DMS 273 (cell line): ENCODE results near the gene PITX2.
A peak's percentile ranks its signal among the peaks of the same experiment; 100 is the strongest.

Experiments used
- DNase-seq: peaks from one replicate; lab custom pipeline; 2025; ENCODE audit not compliant: unreplicated experiment; lab: John Stamatoyannopoulos, UW

PITX2 gene

DNA sequence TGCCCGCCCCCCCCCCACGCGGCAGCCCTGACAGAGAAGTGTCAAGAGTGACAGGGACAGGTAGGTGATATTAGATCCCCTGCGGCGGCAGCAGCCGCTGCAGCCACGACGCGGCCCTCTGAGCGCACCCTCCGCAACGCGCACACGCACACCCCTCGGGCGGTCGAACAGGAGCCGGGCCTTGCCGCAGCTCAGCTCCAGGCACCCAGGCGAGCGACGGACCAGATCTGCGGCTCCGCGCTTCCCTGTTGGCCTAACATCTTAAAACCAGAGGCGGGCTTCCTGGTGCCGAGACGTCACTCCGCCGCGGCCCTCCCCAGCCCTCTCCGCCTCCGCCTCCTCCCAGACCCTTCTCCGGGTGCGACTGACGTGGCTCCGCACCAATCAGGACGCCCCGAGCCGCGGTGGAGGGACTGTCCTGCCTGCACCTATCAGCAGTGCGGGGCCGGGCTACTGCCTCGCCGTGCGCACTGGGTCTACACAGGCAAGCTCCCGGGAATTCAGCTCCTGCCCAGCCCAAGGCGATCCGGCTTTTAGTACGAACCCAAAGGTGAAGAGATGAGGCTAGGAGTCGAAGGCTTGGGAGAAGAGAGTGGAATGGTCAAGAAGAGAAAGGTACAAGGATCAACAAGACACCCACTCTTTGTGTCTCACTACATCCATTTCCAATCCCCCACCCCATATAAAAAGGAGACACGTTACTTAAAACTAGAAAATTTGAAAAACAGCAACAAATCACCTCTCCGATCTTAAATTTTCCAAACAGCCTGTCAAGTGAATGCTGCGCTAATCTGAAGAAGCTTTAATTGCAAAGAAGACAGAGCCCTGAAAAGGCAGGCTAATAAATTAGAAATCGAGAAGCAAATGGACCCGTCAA lies at the start of gene PITX2:
PITX2 (minus strand) TSS at position 237 of the 877 bp plus-strand sequence. CDS start 617 bp downstream, outside the sequence.
- peak; percentile 9 for DNase-seq

DNA sequence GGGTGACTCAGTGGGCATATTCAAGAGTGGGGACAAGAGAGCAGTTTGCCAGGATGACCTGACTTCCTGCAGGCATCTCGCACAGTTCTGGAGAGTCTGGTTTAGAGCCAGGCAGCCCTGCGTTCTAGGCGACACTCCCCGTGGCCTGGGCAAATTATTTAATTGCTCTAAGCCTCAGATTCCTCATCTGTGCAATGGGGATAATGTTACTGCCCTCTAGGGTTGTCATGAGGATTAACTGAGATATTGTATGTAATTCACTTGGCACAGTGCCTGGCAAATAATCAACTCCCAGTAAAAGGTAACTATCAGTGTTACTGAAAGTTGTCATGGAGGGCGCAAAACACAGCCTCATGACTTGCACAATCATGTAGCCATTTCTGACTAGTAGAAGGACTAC lies 48.8 kb upstream of the PITX2 start:
- DNase-seq: no peak

DNA sequence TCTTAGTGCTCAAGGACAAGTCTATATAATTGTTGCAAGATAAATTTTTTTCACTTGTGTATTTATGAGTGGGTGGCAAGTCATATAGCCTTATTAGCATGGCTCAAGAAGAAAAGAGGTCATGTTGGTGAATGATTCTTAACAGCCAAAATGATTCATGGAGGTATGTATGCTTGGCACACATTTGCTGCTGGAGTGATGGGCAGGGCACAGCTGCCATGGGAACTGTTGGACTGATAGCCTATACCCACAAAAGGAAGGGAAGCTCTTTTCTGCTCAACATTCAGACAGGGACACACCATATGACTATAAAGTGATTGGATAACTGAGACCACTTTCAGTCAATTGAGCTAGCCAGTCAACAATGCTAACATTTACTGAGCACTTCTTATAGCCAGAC lies 46.8 kb upstream of the PITX2 start:
- no peak for DNase-seq

DNA sequence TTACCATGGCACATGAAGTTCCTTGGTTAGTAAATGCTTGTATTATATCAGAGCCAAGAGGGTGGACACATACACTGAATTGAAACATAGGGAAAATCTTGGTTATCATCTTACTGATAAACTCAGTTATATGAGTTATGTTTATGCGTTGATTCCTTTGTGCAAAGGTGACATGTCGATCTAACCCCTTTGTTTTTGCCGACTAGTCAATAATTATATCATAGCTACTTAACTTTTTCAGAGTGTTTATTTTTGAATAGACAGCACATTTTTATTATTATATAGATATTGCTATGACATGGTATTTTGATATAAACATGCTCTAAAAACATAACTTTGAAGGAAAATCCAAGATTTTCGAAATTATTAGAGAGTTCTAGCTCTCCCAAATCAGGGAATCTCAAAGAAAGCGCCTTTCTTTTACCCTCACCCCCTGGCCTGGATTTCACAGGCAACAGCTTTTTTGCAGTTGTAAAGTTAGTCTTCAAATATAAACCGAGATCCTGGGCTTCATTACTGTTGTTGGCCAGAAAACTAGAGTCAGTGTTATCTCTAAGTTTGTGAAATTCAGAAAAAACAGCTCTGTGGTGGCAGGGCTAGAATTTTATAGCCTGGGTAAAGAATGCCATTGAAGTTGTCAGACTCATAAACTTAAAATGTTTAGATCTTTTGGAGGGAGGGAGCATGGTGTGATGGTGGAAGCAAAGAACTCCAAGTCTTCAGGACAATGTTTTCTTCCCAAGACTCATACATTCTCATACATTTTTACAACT lies 45.8 kb upstream of the PITX2 start:
- no peak for DNase-seq

DNA sequence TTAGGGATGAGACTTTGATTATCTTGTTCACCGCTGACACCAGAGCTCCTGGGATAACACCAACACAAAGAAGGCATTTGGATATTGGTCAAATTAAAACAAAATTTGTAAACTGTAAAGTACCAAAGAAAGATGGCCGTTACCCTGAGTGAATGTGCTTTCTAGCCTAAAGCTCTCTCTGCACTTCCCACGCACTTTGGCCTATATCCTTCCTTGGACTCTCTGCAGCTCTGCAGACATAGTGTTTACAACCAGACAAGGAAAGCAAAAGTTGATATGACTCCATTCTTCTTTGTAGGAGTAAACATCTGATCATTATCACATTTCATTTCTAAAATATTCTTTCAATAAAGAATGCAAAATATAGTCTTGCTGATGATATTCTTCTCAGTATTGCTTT lies 44.8 kb upstream of the PITX2 start:
- no peak for DNase-seq

DNA sequence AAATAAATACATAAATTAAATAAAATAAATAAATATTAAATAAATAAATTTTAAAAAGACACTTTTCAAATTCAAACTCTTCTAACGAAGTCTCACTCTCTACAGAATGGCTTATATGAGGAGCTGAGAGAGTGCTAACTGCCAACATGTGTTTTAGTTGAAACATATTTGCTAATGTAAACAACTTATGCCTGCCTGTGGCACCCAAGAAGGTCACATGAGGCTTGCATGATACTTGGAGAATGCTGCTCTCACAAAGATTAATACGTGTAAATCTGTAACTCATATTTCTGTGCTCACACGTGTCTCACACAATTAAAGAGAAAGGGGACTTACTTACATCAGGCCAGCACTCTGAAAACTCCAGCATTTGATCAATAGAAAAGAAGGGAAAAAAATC lies 43.2 kb upstream of the PITX2 start:
- no peak for DNase-seq

DNA sequence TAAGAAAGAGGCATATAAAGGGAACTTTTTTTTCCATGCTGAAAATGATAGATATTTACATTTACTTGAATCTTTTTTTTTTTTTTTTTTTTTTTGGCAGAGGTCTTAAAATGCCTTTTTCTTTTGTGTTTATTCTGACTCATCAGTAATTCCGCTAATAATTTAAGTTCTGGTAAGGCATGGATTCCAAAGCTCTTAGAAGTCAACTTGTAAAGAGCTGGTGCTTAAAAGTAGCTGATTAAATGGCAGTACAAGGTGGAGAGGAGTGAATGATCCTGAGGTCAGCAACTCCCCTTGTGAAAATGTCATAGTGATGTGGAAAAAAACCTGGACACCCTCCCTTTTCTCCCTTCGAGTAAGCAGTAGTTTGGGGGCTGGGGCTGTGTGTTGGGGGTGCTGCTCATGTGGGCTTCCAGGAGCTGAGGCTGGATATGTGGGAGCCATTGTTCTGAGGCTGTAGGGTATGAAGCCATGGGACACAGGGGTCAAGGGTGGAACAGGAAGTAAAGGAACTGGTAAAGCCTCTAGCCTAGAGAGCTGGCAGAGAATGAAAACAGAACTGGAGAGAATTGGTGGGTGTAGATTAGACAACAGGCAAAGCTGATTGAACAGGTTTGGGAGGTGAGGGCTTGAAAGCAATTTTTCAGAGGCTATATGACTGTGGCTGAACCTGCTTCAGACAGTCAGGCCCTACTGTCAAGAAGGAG lies 41.0 kb upstream of the PITX2 start:
- no peak for DNase-seq

DNA sequence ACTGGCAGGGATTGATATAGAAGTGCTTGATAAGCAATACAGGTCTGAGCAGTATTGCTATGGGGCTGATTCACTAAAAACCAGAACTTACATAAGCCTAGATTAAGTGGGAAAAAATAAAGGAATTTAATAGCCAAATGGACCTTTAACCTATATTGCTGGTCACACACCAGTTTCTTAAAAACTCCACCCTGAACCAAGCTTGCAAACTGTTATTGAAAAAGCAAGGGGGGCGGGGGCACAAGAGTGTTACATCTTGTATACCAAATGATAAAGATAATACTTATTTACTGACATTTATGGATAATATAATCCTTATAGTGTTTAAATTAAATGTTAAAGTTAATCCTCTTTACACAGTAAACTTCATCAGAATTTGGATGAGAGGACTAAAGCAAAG lies 40.3 kb upstream of the PITX2 start:
- no peak for DNase-seq

DNA sequence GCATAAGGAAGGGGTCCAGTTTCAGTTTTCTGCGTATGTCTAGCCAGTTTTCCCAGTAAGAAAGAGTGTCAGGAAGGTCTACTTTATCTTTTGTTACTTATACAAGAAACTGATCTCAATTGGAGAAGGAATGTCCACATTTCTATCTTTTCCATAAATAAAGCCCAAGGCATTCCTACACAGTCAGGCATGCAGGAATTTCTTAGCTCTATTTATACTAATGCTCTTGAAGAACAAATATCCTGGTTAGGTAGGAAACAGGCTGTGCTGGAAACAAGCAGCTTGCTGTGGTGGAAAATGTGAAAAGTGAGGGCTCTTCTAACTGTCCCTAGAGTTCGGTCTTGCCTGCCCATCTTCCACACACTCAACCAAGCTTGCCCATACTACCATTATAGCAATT lies 37.9 kb upstream of the PITX2 start:
- DNase-seq: no peak

DNA sequence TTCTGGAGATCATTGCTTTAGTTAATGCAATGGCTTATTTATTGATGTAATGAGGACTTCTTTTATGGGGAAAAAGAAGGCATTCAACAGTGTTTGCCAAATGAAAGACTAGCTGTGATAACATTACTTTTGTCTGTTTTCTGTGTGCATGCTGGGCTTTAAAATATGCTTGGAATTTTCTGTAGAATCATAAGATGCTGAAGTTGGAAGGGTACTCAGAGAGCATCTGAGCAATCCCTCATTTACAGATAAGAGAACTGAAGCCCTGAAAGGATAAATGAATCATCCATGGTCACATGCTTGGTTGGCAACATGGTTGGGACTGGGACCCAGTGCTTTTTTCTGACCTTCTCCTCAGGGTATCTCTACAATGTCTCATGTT lies 31.4 kb upstream of the PITX2 start:
- no peak for DNase-seq

DNA sequence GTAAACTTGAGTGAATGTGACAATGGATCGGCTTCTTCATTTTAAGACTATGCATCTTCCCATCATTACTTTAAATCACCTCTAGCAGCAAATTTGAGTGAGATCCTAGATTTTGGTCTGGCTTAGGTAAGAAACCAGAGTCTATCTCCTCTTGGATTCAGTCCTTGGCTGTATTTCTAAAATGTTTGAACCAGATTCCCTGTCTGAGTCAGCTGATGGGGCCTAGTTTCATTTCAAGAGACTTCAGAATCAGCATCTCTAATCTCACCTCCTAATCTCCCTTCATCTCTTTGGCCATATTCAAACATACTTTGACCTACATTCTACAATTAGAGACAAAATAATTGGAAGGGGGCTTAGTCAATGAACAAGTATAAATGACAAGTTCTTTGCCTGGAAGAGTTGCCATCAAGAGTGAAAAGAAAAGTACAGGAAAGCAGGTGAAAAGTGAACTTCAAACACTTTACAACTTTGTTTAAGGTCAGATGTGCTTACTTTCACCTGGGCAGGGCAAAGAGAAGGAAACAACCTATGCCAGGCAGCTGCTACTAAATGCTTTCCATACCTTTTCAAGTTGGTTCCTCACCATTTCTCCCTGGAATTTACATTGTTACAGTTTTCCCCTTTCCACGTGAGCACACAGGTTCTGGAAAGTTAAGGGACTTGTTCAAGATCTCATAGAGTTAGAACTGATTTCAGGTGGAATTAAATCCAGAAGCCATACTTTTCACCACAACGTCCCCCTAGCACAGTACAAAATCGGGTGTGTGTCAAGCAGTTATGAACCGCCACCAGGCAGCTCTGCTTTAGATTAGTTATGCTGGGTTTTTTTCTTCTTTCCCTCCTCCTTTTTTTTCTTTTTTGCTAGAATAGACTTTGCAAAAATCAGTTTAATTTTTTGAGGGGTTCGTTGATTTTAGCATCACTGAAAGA lies 30.7 kb upstream of the PITX2 start:
- no peak for DNase-seq

DNA sequence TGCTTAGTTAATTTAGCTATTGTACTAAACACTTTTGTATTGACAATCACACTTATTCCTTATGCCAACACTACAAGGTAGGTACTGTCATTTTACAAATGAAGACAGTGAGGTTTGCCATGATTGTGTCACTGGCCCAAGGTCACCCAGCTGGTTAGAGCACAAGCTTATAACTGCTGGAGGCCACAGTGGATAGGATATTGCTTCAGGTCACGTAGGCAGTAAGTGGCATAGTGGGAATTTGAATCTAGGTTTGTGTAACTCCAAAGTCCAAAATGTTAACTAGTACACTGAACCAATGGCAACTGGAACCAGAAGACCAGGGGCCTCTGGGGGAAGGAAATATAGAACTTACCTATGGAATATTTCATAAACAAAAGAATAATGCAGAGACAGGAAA lies 21.1 kb upstream of the PITX2 start:
- no peak for DNase-seq

DNA sequence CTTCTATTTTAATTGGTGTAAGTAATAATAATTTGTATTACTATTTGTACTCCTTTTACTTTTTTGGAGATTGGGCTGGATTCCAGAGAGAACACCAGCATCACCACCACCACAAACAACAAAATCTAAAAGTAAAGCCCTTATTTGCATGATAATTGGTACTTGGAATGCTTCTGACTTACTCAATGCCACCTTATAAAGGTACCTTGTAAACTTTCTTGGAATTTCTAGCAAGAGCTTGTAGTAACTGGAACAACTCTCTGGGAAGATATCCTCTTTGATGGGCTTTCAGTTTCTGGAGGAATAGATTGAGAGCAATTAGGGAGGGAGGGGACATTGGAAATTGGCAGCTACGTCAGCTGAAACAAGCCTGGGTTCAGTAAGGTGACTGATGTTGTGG lies 20.2 kb upstream of the PITX2 start:
- DNase-seq: no peak

DNA sequence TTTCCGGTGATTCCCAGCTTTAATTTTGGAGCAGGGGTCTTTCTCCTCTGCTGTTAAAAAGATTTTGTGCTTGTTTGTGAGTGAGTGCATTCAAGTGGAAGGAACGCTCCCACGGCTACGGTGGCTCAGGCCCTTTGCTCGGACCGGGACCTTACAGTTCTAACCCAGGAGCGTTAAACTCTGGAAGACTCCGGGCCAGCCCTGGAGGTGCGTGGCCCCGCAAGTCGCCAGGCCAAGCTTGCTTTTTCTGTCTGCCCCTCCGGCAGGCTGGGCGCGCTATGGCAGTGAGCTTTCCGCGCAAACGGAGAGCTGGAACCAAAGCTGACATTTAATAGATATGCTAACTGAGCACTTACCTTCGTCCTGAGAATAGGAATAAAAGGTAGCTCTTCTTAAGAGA lies 18.3 kb upstream of the PITX2 start:
- no peak for DNase-seq

DNA sequence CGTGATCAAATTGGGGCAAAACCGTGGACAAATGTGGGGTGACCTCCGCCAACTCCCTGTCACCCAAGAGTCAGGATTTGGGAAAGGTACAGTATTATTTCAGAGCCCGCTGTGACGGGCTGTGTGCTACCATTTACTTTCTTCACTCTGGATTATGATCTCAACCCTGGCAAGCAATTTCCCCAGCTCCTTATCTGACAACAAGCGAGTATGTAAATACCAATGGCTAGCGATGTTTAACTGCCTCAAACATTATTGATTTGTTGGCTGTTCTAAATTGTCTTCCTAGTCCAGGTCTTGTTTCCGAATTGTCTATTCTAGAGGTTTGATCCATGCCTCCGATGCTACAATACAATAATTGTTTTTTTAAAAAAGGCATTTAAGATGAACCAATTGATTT lies 17.7 kb upstream of the PITX2 start:
- no peak for DNase-seq

DNA sequence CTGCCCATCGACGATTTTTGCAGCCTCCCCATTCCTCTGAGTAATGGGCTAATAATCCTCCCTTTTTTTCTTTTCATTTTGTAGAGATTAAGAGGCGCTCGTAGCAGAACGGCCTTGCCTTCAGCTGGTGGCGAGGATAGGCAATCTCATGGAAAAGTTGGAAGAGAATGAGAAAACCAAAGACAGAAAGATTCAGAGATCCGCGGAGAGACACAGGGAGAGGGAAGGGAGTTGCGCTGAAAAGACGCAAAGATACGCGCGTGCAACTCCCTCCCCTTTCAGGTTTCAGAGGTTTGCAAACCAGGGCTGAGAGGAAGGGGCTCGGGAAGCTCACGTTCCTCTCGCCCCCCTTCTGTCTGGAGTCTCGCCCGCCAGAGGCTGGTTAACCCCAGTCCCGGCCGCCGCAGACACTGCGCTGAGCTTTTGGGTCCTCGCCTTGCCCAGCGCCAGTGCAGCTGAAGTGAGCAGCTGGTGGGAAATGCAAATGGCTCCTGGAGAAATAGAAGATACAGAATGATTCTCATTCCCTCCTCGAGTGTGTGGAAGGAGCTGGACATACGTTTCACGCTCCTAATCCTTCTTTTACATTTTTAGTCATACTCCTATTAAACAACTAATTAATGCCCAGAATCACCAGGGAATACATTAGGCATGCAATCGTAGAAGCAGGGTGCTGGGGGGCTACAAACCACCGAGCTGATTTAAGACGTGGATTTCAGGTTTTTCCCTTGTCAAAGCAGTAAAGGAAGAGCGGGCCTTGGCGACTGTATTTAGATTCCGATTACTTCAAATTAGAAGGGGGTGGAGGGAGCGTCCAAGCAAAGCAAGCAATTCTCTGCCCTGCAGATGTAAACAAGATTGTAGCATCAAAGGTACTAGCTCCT lies 16.6 kb upstream of the PITX2 start:
- DNase-seq: no peak

DNA sequence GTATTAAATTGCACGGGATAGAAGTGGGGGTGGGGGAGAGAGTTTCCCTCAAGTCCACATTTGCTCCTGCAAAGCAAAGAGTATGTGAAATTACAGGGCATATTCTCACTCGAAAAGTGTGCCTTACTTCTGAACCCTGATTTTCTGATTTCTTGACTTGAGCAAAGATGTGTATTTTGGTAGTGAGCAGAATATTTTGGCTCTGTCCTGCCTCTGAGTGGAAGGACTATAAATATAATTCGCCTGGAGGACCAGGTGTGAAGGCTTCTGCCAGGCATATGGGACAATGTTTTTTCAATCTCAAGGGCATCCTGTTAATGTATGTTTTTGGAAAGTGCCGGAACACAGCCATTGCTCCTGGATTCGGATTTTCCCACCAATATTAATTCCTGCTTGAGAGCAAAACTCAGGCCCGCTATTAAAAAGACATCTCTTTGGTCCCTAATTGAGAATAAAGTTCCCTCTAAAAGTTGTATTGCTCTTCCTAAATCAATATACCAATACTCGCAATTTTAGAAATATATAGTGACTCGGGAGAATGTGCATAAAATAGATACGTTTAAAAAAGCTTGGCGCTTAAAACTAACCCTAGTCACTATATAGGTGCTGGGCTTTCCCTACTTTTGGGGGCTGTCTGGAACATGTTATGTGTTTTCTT lies 15.3 kb upstream of the PITX2 start:
- no peak for DNase-seq

DNA sequence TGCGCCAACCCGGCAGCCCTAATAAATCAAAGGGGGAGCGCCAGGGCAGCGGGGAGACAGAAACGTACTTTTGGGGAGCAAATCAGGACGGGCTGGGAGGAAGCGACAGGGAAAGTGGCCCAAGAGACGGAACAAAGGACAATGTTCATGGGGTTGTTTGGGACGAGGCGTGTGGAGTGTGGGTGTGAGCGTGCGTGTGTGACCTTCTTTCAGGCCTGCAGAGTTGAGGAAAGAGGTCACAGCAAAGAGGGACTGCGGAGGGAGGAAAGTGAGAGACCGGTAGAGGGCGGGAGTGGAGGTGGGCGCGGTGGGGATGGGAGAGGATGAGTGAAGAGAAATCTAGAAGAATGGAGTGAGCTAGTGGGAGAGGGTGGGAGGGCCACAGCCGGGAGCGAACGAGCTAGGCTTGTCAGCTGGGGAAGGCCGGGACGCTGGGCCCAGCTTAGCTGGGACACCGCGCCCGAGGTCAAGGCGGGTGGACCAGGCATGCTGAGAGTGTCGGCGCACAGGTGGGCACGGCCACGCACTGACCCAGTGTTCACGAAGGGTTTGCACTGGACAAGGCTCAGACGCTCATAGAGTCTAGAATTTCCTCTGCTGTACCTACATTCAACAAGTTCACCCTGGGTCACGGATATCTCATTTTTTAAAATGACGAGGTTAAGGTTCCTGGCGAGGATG lies 14.7 kb upstream of the PITX2 start:
- DNase-seq: no peak
